ENCODE data around the gene TFEC. TPM values are rescaled to one million over a fixed set of nuclear protein-coding genes. Genes with fewer than 3 reads are reported as not detected.

The TFEC gene
- polyA plus RNA-seq, 2 of the 4 experiments (the other 2 are of a cell fraction) = 0.05 to 0.13 TPM

DNA sequence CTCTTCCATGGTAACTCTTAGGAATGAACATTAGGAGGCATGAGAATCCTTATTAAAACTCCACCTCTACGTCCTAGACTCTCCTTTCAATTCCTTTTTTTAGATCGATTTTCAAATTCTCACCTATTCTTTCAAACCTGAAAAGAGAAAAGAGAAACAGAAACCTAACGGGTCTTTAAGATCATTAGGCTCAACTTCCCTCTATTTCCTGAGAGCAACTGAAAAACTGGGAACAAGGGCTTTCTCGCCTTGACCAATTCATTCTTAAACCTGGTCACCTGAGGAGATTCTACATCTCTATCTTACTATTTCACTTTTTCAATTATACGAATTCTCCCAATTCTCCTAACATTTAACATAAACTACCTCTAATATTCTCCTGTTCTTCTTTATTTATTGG, 2.8 kb downstream of the TFEC start:
- FAIRE-seq (no peak), ATAC-seq (no peak), DNase-seq (ENCODE audit: low read depth in 1 of 2, low spot score in 1 of 2) (no peak)
- Histone ChIP-seq H3K9me3 (no peaks in the 10 kb centered on the region), H3K4me1 (peaks cover 6% of the 10 kb centered on the region; the same call in 1 of the 3 replicates), H3K27ac (no peak overlapping the region), H3K4me3 (no peak overlapping the region), H3K4me2 (no peak overlapping the region)
- WGBS (ENCODE audit: missing lambda C conversion rate) = 36% methylated on average over 5 of the region's 5 CpGs
- POLR2A ChIA-PET = no interaction called here
- no peak for TF ChIP-seq TP53 (CRISPR knock-in tag; IDR thresholded peaks at IDR 0.05)
- TF ChIP-seq GATA3 (IDR thresholded peaks at IDR 0.05; ENCODE audit: borderline replicate concordance) = no peak
- TF ChIP-seq, protein P1, sequence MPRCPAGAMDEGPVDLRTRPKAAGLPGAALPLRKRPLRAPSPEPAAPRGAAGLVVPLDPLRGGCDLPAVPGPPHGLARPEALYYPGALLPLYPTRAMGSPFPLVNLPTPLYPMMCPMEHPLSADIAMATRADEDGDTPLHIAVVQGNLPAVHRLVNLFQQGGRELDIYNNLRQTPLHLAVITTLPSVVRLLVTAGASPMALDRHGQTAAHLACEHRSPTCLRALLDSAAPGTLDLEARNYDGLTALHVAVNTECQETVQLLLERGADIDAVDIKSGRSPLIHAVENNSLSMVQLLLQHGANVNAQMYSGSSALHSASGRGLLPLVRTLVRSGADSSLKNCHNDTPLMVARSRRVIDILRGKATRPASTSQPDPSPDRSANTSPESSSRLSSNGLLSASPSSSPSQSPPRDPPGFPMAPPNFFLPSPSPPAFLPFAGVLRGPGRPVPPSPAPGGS (IDR thresholded peaks at IDR 0.05) = no peak
- TF ChIP-seq JUNB (IDR thresholded peaks at IDR 0.05) = no peak
- TF ChIP-seq NR3C1 (IDR thresholded peaks at IDR 0.05) = no peak
- no peak for TF ChIP-seq SMC3 (IDR thresholded peaks at IDR 0.05)
- no peak for TF ChIP-seq ZFP36 (IDR thresholded peaks at IDR 0.05; ENCODE audit: borderline replicate concordance, partially characterized antibody)
- no peak for TF ChIP-seq MAFK (IDR thresholded peaks at IDR 0.05; ENCODE audit: partially characterized antibody)
- CTCF ChIA-PET = no interaction called here

DNA sequence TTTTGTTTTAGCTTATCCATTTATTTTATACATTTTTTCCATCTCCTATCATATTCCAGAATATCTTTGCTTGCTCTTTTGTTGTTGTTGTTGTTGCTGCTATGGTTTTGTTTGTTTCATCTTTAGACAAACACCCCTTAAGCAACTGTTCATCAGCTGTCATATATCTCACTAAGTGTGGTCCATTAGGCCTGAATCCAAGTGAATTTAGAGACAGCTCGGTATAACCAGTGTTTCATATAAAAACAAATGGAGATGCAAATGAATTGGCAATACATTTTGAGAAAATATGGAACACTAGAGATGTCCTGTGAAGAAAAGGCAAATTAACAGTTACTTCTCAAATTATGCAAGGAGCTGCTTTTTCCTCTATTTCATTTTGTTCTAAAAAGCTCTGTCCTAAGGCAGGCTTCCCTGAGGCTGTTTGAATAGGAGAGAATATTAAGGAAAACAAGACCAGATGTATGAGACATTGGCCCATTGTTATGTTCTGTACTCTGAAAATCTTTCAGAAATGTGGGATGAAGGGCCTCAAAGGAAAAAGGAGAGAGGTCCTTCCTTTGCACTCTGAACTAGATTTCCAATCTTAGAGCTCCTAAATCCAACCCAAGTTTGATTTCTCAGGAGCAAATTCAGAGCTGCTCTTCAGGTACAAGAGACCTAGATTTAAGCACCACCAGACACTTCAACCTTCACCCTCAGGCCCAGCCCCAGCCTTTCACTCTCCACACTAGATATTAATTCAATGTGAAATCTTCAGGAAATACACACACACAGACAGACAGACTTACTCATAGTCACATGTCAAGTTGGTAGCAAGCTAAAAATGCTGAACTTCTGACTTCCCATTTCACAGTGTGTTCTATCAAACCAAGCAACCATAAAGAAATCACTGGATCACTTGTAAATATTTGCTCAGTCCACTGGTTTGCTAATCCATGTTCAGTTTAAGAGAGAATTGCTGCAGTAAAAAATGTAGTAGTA, 5.4 kb downstream of the TFEC start:
- Histone ChIP-seq H3K4me3 (no peak overlapping the region), H3K9me3 (no peaks in the 10 kb centered on the region), H3K27ac (no peak overlapping the region), H3K4me1 (no peaks in the 10 kb centered on the region), H3K4me2 (no peak overlapping the region)
- FAIRE-seq (no peak), DNase-seq (ENCODE audit: low read depth in 1 of 2, low spot score in 1 of 2) (no peak), ATAC-seq (peak in 1 of 2 experiments; percentile 34; a peak in 1 of 6 replicates)
- WGBS (ENCODE audit: missing lambda C conversion rate) = 14% methylated on average over 1 of the region's 1 CpG
- TF ChIP-seq NPAS2 (CRISPR knock-in tag; IDR thresholded peaks at IDR 0.05; ENCODE audit: borderline replicate concordance) (no peak), HEYL (CRISPR knock-in tag; IDR thresholded peaks at IDR 0.05) (no peak), SREBF2 (IDR thresholded peaks at IDR 0.05) (no peak), GATA3 (IDR thresholded peaks at IDR 0.05; ENCODE audit: borderline replicate concordance) (no peak), POLR2AphosphoS2 (conservative IDR thresholded peaks at IDR 0.05; ENCODE audit: low read length) (no peak), RARB (CRISPR knock-in tag; IDR thresholded peaks at IDR 0.05) (no peak), HOXB5 (CRISPR knock-in tag; IDR thresholded peaks at IDR 0.05) (no peak), NR3C1 (IDR thresholded peaks at IDR 0.05) (no peak), HOXB13 (CRISPR knock-in tag; IDR thresholded peaks at IDR 0.05; ENCODE audit: low read depth) (no peak), KDM1A (IDR thresholded peaks at IDR 0.05; ENCODE audit: low read depth) (no peak), RNF2 (IDR thresholded peaks at IDR 0.05; ENCODE audit: borderline replicate concordance, low read depth) (no peak), FOSL2 (IDR thresholded peaks at IDR 0.05) (no peak), FOSL2 (CRISPR knock-in tag; IDR thresholded peaks at IDR 0.05) (no peak), TP53 (CRISPR knock-in tag; IDR thresholded peaks at IDR 0.05) (no peak)
- TF ChIP-seq, protein P2, sequence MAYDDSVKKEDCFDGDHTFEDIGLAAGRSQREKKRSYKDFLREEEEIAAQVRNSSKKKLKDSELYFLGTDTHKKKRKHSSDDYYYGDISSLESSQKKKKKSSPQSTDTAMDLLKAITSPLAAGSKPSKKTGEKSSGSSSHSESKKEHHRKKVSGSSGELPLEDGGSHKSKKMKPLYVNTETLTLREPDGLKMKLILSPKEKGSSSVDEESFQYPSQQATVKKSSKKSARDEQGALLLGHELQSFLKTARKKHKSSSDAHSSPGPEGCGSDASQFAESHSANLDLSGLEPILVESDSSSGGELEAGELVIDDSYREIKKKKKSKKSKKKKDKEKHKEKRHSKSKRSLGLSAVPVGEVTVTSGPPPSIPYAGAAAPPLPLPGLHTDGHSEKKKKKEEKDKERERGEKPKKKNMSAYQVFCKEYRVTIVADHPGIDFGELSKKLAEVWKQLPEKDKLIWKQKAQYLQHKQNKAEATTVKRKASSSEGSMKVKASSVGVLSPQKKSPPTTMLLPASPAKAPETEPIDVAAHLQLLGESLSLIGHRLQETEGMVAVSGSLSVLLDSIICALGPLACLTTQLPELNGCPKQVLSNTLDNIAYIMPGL (CRISPR knock-in tag; IDR thresholded peaks at IDR 0.05; ENCODE audit: borderline replicate concordance) = no peak
- TF ChIP-seq, protein P3, sequence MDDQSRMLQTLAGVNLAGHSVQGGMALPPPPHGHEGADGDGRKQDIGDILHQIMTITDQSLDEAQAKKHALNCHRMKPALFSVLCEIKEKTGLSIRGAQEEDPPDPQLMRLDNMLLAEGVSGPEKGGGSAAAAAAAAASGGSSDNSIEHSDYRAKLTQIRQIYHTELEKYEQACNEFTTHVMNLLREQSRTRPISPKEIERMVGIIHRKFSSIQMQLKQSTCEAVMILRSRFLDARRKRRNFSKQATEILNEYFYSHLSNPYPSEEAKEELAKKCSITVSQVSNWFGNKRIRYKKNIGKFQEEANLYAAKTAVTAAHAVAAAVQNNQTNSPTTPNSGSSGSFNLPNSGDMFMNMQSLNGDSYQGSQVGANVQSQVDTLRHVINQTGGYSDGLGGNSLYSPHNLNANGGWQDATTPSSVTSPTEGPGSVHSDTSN (IDR thresholded peaks at IDR 0.05) = no peak
- TF ChIP-seq, protein P4, sequence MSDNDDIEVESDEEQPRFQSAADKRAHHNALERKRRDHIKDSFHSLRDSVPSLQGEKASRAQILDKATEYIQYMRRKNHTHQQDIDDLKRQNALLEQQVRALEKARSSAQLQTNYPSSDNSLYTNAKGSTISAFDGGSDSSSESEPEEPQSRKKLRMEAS (IDR thresholded peaks at IDR 0.05) = no peak
- ChIA-PET POLR2A (no interaction called here), CTCF (interaction anchor here (0.6 kb wide), 1 partner anchor 1653 kb away, joined by 3 read pairs; no protein-coding TSS in a partner anchor)

All from A549 (cell line).